Activated CD4-positive, alpha-beta T cell treated with anti-CD3 and anti-CD28 coated beads for 1 hour (primary cell): Measurements from ENCODE around the gene CMTM5.

Source experiments
- DNase-seq: peaks from one replicate; pipeline ENCODE4 v3.0.0-alpha.2; 2020

Gene CMTM5

DNA sequence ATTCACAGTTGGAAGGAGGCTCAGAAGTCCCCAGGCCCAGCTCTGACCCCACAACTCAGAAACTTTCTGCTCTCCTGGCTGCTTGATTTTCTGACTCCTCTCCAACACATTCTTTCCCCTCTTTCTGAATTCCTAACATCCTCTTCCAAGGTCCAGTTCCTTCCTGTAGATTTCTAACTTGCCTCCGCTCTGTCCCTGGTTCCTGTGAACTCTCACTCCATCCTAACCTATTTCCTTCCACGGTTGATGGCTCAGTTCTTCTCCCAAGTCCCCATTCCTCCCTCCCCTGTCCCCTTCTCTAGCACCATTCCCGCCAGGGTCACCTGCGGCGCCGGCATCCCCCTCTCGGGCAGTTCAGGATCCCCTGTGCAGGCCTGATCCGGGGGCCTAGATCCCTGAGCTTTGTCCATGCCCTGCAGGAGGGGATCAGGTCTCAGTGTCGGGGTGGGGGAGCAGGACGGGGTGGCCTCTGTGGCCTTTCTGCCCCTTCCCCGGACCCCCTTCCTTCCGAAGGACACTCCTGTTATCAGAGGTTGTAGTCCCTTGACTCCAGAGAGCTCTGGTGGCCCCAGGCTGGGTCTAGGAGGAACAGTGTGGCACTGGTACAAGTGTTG lies 18.2 kb upstream of the CMTM5 start:
- DNase-seq = no peak

DNA sequence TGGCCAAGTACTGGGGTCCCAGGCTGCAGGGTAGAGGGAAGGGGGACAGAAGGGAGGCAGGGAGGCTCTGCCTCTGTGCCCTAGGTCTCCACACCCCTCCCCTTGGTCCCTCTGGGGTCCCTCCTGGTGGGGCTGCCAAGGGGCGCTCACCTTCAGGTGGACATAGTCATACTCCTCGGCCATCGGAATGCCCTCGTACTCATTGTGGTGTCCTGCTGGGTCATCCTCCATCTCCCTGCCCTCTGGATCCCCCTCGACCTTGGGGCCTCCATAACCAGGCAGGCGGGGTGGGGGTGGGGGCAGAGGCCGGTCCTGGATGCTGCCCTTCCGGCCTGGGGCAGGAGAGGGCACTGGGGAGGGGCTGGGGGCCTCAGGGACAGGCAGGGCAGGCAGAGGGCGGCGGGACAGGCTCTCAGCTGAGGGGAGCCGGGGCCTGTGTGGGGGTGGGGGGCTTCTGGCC lies 17.6 kb upstream of the CMTM5 start:
- no peak for DNase-seq

DNA sequence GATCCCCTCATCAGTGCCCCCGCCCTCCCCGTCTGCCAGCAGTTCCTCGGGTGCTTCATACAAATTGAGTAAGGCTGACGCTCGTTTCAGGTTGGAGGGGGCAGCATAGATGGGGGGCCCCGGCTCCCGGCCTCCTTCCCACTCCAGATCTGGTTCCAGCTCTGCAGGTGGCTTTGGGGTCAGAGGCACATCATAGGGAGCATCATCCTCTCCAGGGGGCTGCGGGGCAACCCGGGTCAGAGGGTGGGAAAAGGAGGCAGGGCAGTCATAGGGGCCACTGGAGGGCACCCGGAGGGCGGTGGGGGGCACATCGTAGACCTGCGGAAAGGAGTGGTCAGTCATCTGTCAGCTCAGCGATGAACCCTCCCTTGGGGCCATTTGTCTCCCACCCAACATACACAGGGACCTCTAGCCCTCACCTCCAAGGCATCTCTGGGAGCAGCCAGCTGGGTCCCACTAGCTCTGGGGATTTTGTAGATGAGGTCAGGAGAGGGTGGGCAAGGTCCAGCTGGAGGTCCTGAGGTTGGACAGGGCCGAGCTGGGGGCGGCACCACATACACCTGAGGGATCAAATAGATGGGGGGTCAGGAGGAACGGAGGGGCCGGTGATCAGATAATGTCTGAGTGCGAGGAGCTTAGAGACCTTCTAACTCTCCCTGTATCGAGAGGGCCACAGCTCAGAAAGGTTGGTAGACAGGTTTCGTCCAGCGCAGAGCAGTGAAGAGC lies 17.0 kb upstream of the CMTM5 start:
- DNase-seq = no peak

DNA sequence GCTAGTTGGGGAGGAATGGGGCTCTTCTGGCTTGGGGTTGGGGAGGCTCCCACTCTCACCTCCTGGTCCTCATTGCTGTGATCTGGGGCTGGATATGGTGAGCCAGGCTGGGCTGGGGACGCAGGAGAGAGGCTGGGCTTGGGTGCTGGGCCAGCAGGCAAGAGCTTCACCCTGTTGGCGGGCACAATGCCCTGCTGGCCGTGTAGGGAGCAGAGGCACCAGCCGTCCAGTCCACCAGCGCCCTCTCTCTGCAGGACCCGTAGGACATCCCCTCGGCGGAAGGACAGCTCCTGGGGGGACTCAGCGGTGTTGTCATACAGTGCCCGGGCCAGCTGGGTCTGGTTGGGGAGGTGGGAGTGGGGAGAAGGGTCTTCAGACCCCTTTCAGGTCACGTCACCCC lies 16.4 kb upstream of the CMTM5 start:
- no peak for DNase-seq

DNA sequence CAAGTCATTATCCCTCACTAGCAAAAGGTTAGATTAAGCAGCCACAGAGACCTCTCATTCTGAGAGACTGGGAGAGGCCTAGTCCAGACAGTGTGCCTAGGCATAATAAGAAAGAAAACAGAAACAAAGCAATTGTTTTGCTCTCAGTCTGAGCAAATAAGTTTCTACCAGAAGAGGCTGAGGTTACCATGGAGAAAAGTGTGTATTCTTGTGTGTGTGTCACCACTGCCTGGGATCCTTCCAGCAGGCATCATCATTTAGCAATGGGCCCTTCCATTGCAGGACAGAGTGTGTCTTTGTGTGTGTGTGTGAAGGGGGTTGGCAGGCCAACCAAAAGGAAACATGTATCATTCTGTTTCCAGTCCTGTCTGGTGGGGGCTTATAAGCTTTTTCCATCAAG lies 15.5 kb upstream of the CMTM5 start:
- no peak for DNase-seq

DNA sequence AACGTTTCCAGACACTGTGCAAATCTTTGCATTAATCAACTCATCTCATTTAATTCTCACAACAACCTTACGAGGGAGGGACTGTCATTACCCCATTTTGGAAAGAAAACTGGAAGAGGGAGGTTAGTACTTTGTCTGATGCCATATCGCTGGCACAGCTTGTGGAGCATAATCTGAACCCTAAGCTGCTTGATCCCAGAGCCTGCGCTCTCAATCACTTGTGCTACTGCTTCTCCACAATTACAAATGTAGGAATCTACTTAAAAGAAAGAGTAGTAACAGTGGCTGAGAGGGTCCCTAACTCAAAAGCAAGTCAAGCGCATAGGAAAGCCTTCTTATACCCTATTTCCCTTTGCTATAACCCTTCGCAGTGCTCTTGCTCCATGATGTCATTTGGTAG lies 15.1 kb upstream of the CMTM5 start:
- DNase-seq = no peak

DNA sequence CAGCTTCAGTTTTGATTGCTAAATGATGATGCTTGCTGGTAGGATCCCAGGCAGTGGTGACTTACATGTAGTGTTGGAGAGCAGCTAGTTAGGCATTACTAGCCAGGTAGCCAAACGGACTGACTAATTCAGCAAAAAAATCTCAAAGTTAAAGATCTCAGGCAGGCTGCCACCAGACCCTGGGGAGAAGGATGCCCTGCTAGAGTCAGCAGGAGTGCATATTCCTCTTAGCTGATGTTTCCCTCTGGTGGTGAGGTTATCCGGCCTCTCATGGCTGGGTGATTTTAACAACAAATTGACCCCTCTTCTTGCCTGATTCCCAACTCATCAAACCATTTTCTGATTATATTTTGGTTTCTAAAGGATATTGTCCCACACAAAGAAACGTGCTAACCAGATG lies 14.6 kb upstream of the CMTM5 start:
- DNase-seq = no peak

DNA sequence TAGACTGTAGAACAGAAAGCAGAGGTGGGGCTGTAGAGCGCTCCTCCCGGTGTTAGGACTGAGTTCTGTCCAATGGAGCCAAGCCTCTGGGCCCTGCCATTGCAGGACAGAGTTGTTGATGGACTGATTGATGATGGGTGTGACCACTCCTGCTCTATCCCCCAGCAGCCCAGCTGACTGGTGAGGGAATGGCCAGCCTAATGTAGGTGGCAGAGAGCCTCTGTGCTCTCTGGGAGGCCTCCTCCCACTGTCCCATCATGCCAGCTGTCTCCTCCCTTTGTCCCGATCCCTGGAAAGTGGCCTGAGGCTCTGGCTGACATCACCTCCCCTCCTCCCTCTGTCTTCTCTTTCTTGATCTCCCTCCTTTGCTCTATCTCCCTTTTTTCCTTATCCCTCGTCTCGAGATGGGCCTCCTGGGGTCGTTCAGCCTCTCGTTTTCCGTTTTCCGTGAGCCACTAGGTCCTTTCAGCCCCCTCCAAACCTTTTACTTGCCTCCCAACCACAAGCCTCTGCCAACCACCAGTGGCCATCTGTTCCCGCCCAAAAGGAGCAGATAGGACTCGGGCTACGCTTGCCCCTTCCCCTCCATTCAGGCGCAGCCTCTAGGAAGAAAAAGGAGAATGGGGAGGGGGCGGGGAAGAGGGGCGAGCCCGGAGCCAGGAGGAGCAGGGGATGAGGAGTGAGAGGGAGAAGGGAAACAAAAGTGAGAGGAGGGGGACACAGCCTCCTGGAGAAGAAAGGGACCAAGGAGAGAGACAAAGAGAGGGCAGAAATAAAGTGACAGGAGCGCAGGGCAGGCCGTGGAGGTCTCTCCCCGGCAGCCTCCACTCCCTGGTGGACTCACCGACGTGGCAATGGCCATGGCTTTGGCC lies 12.4 kb upstream of the CMTM5 start:
- no peak for DNase-seq

DNA sequence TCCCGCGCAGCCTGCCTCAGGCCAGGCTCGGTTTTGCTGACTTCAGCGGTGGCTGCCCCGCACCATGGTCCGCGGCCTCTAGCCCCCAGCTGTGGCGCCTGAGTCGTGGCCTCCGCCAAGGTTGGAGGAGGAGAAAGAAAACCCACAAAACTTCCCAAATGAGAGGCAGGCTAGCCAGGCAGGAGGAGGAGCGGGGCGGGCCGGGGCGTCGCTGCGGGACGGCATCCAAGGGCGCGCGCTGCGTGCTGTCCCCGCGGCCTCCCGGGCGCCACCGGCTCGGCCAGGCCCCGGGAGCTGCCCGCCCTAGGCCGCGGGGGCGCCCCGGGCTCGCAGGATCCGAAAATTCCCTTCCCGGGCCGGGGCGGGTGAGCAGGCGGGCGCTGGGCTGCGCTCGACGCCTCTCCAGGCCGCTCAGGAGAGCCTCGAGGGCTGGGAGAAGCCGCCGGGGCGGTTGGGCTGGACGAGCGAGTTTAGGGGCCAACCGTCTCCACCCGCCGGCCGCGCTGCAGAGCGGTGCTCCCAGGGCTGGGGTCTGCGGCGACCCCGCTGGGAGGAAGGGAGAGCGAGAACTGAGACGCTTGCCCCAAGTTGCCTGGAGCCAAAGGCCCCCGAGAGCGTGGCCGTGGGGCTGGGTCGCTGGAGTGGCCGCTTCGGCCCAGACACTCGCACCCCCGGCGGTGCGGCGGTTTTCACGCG lies 11.7 kb upstream of the CMTM5 start, which contains the start of gene EFS:
Gene EFS, minus strand, starts transcription at position 137 of the 696 bp plus-strand sequence. CDS start 147 bp downstream, outside the sequence.
- no peak for DNase-seq

DNA sequence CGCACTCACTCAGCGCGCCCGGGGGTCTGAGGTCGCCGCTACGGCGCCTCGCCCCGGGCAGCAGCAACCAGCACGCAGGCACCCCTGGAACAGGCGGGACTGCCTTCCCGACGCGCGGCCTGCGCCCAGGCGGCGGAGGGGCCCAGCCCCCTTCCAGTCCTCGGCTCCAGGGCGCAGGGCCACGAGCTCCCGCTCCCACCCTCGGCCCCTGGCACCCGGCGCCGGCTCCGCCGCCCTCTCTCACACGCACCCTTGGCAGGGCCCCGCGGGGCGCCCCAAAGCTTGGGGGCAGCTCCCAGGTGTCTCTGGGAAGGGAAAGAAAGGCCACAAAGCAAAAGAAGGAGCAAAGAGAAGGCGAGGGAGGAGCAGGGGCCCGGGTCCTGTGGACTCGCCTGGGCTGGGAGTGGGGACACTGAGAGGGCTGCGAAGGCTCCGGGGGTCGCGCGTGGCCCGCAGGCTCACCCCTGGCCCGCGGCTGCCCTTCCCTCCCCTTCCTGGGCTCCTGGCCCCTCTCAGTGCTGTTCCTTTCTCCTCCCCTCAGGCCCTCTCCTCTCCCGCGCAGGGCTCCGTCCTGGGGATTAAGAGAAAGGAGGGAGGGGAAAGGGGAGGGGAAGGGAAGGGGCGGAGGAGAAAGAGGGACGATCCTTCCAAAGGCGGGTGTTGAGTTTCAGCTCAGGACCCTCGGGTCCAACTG lies 11.0 kb upstream of the CMTM5 start:
- no peak for DNase-seq

DNA sequence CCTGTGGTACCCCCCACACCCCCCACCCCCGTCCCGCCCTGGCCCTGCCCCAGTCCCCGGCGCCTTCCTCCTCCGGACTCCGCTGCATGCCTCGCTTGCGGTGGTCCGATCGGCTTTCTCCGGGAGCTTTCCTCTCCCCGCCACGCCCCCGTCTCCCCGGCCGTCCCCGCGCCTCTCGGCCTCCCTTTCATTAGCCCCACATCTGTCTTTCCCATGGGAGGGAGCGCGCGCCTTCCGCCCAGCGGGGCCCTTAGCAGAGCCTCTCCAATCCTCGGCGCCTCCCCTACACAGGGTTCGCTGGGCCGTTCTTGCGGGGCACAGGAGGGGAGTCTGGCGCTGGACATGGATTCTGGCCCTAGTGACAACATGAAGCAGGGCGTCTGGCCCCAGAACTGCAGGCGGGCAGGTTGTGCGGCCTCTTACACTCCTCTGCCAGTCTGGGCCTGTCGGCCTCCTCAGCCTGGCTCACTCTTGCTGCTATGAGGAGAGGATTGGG lies 10.4 kb upstream of the CMTM5 start:
- DNase-seq = no peak

DNA sequence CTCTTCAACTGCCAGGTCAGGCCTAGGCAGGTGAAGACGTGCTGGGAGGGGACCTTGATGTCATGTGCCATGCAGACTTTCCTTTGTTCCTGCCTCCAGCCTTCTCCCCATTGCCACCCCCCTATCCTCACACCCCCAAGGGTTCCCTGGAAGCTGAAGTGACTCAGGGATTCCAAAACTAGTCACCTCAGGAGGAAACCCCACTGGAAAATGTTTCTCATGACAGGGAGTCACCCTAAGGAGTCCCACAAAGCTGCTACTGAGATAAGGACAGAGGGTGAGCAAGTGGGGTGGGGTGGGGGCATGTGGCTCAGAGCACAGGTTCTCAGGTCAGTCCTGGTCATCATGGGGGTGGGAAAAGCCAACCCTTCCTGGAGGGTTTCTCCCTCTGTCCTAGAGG lies 6.6 kb upstream of the CMTM5 start:
- DNase-seq = no peak

DNA sequence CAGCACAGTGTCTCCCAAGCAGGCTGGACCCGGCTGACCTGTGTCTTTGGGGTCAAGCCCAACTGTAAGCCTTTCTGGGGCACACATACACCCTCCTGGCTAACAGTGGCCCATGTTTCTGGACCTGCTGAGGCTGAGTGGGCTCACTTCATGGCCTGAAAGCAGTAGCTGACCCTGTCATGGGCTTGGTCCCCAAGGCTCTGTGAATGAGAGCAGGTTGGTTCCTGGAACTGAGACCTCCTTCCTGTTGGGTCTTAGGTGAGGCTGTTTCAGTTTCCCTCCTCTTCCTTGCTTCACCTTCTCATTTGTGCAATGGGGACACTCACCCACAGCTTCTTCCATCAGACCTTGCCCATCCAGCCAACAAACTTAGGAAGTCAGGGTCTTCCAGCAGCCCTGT lies 5.0 kb upstream of the CMTM5 start:
- DNase-seq = no peak

DNA sequence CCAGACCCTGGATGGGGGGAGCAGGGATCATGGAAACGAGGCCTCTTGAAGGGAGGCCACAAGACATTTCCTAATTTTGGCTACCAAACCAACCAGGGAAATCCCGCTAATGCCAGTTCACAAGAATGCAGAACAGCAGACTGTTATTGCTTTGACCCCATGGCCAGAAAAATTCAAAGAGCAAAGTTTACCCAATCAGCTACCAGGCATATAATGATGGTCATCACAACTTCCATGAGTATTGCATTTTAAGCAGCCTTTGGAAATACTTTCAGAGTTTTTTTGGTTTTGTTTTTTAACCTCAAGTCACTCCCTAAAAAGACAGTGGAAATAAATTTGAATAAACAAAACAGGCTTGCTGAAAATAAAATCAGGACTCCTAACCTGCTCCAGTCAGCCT lies 4.3 kb upstream of the CMTM5 start, which contains the start of gene IL25:
Gene IL25, plus strand, starts transcription at position 301 of the 400 bp plus-strand sequence.
- DNase-seq = no peak

DNA sequence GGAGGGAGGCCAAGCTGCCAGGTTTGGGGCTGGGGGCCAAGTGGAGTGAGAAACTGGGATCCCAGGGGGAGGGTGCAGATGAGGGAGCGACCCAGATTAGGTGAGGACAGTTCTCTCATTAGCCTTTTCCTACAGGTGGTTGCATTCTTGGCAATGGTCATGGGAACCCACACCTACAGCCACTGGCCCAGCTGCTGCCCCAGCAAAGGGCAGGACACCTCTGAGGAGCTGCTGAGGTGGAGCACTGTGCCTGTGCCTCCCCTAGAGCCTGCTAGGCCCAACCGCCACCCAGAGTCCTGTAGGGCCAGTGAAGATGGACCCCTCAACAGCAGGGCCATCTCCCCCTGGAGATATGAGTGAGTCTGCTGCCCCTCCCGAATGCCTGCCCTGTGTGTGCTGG lies 3.8 kb upstream of the CMTM5 start:
- no peak for DNase-seq

DNA sequence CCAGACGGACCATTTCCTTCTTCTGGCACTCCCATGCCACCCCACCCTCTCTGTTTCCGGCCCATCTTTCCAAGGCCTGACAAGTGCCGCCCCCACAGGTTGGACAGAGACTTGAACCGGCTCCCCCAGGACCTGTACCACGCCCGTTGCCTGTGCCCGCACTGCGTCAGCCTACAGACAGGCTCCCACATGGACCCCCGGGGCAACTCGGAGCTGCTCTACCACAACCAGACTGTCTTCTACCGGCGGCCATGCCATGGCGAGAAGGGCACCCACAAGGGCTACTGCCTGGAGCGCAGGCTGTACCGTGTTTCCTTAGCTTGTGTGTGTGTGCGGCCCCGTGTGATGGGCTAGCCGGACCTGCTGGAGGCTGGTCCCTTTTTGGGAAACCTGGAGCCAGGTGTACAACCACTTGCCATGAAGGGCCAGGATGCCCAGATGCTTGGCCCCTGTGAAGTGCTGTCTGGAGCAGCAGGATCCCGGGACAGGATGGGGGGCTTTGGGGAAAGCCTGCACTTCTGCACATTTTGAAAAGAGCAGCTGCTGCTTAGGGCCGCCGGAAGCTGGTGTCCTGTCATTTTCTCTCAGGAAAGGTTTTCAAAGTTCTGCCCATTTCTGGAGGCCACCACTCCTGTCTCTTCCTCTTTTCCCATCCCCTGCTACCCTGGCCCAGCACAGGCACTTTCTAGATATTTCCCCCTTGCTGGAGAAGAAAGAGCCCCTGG lies 1.2 kb upstream of the CMTM5 start:
- DNase-seq = no peak

DNA sequence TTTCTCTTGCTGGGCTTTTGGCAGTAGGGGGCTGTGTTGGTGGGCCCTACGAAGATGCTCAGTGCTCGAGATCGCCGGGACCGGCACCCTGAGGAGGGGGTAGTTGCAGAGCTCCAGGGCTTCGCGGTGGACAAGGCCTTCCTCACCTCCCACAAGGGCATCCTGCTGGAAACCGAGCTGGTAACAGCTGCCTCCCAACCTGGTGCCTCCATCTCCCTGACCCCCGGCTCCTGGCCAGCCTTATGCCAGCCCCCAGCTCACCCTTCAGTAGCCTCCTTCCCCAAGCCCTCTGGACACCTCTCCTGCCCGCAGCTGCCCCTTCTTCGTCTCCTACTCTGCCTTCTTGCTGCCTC lies 328 bp downstream of the CMTM5 start:
- DNase-seq = no peak

DNA sequence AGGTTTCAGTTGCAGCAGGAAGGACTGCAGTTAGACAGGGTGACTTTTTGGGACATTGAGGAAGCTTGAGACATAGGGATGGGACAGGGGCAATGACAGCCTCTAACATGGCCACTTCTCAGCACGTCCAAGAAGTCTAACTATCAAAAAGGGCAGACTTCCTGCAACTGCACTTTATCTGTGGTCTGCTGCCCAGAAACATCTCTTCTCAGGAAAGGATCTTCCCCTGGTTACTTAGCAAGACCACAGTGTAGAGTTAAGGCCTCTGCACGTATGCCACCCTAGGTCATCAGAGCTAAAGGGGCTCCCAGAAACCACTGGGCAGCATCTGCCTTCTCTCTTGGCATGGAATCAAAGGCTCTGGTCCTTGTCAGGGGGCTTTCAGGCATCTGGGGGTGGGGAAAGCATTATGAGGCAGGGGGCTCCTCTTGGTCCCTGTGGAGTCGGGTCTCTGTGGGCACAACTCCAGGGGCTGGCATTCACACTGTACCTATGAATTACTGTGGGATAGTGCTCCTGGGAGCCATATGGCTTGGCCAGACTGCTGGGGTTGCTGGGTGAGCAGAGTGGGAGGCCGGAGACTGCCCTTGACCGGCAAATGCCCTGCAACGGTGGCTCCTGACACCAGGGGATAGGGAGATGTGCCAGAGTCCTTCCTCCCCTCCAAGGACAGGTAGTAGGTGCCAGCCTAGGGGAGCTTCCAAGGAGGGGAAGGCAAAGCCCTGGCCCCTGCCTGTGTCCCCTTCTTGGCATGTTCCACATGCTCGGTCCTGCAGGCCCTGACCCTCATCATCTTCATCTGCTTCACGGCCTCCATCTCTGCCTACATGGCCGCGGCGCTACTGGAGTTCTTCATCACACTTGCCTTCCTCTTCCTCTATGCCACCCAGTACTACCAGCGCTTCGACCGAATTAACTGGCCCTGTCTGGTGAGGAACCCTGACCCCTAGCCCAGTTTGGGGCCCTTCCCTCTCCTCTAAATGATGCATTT lies 1.0 kb downstream of the CMTM5 start:
- no peak for DNase-seq

DNA sequence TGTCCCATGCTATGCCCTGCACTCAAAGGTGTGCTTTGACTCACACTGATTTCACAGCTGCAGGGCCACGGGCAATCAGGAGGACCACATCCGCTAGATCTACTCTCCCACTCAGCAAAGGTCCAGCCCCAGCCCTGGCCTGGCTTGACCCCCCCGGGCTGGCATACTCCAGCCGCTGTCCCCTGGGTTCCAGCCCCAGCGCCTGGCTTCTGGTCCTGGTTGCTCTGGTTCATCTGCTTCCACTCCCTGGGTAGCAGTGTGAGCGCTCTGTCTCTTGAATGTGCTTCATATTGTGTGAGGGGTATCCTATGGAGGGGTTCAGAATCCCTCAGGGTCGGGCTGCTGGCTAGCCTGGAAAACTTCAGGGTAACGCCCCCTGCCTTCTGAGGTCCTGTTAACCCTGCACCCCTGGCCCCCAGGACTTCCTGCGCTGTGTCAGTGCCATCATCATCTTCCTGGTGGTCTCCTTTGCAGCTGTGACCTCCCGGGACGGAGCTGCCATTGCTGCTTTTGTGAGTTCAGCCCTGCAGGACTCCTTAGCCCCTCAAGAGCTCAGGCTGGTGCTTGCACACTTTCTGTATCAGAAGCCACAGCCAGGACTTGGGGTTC lies 1.9 kb downstream of the CMTM5 start:
- DNase-seq = no peak
